GM21786 (cell line): ENCODE measurements around the gene DCAF16.

Experiments
- ATAC-seq: cut with Tn5 transposase; IDR thresholded peaks from one replicate; pipeline ENCODE4 v1.9.1; 2021; ENCODE audit not compliant: unreplicated experiment

Gene DCAF16

DNA sequence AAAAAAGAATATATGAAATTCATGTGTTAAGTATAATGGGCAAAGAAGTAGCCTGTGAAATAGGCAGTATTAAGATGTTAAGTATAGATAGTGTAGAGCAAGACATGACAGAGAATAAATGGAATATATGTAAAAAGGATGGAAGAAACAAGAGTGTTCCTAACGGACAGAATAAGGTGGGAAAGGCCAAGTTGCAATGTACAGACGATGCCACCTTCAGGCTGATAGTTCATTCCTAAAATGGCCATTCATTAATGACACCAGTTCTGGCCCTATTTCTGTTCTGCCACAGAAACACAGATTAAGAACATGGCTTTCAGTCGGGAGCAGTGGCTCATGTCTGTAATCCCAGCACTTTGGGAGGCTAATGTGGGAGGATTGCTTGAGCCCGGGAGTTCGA lies 24.7 kb downstream of the DCAF16 start:
- ATAC-seq, result no peak

DNA sequence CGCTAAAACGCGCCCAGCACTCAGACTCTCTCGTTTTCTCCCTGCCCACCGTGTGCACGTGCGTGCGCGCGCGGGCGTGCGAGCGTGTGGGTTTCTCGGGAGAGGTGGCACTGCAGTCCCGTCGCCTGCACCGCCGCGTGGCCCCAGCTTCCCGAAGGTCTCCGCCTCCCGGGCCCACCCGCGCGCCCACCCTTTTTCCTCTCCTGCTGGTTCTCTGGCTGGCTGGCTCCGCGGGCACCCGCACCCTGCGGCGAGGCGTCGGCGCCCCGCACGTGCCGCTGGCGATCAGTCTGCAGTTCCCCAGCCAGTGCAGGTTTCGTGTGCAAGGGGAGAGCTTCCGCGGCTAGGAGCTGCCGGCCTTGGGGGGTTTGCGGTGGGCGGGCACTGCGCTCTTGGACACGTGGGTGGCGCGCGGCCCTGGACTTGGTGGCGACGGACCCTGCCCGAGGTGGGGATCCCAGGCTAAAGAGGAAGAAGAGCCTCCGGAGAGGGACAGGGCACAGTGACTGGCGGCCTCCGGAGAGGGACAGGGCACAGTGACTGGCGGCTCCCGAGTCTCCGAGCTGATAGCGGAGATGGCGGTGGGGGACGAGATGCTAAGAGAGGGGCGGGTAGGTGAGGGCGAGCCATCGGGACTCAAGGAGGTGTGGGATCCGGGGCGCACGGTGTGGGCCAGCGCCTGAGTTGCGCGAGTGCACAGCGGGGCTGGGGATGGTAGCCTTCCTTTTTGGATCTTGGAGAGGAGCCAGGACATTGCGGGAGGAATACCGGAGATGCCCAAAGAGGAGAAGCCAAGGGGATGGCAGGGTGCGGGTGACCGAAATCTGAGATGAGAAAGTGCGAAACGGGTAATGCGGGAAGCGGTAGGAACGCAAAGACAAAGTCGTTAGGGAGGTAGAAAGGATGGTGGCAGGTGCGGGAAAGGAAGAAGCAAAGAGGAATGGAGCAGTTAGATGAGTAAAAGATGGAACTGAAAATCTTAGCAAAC lies 29.0 kb downstream of the DCAF16 start, which contains the start of gene FAM184B:
TSS of gene FAM184B (minus strand) at position 322 of the 988 bp plus-strand sequence. CDS start 322 bp downstream, outside the sequence.
- ATAC-seq, result no peak

DNA sequence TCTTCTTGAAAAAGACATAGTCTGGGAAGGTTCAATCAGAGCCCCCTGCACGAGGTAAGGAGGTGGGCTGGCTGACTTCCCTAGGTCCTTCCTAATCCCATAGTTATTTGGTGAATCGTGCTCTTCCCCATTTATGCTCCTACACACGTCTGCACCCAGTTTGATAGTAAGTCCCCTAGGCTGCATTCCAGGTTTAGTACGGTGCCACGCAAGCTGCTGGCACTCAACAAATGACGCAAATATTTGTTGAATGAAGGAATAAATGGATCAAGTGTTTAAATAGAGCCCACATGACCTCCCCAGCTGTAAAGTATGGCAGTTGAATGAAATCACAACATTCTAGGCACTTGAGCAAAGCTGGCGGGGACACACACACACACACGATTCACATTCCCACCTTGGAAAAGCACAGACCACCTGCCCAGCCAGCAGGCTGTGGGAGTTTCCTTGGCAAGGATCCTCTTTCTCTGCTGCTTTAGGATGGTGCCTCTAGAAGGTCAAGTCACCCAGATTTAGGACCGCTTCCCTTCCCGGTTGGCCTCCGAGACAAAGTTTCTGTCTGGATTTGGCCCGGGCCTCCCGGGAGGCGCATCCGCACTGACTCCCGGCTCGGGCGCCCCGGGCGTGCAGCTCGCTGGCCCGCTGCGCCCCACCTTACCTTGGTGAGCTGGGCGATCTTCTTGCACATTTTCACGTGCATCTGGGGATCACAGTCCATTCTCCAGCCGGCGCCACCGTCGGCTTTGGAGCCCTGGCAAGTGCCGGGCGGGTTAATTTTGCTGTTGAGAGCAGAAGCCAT lies 29.9 kb downstream of the DCAF16 start:
- ATAC-seq, result no peak

DNA sequence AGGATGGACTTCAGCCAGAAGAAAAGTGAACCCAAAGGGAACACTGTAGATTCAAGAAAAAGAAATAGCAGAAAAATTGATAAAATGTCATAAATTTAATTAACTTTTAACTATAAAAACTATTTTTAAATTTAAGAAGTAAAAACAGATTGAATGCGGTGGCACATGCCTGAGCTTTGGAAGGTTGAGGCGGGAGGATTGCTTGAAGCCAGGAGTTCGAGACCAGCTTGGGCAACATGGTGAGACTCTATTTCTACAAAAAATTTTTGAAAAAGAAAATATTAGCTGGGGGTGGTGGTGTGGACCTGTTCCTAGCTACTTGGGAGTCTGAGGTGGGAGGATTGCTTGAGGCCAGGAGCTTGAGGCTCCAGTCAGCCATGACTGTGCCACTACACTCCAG lies 32.1 kb downstream of the DCAF16 start:
- no peak for ATAC-seq

DNA sequence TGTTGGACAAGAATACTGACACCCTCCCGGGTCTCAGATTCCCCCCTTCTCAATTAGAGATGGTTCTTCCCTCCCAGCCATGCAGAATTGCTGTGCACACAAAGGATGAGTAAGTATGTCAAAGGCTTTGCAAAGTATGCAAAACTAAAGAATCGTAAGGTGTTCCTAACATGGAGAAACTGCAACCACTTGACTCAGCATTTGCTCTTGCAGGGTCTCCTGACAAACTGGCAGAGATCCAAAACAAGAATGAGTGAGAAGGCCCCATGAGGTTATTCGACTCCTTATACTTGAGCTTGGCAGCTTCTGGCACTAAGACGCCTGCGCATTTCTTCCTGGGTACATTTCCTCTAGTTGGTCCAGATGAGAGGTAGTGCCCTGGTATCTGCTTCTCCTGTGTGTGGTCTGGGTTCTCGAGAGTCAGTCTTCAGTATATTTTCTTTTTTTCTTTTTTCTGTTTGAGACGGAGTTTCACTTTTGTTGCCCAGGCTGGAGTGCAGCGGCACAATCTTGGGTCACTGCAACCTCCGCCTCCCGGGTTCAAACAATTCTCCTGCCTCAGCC lies 37.3 kb downstream of the DCAF16 start:
- ATAC-seq, result no peak

DNA sequence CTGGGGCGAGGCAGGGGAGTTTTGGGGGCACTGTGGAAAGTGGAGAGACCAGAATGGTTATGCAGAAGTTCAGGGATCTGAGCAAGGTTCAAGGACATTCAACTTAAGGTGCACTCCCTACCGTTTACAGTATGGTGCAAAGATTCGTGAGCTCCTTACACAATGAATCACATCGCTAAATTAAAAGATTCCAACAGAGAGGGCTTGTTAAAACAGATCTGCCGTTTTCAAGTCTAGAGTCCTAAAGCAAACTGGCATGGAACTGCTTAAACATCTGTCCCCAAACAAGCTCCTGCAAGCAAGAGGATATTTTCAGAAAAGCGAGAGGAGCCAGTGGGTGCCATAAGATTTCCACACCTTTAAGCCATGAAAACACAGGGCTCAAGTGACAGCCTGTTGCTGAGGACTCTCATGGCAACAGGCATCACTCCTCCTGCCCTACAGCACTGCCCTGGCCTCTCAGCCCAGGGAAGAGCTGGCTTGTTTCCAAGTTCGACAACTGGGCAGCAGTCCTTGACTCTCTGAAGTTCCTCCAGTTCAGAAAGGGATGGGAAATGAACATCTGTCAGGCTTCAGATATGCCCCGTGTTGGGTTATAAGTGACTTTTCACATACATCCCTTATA lies 39.2 kb downstream of the DCAF16 start:
- ATAC-seq, result no peak

DNA sequence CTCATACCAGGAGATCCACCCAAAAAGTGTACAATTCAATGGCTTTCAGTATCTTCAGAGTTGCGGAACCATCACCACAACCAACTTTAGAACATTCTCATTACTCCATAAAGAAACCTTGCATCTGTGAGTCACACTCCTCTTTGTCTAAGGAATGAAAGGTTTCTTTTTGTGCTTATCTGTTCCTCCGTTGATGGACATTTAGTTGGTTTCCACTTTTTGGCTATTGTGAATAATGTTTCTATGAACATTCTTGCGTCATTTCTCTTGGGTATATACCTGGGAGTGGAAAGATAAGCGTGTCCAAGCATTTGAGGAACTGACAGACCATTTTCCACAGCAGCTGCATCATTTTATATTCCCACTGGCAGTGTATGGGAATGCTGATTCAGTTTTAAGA lies 39.7 kb downstream of the DCAF16 start:
- no peak for ATAC-seq

DNA sequence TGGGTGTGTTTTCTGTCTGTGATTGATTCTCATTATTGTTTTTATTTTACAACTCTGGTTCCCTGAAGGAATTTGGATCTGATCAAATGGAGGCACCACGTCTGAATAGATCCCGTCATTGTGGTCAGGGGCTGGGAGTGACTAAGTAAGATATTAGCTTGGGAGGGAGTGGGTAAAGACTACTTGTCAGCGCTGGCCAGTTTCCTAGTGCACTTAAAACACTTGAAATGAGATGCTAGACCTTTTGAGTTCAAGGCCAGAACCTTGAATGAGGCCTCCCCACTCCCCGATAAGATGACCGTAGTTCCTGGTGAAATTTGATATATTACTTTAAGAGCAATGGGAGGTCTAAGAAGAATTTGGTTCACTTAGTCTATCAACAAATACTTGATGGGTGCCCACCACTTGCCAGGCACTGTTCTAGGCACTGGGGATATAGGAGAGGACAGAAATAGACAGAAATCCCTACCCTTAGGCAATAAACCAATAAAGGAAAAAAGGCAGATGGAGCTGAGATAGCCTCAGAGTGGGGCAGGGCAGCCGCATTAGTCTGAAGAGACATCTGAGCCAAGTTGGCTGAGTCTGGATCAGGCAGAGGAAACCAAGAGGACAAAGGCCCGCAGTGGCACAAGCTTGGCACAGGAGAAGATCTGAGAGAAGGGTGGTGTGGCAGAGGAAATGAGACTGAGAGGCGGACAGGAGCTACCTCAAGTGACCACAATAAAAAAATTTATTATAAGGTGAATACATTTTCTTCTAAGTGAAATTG lies 41.0 kb downstream of the DCAF16 start:
- ATAC-seq, result no peak

DNA sequence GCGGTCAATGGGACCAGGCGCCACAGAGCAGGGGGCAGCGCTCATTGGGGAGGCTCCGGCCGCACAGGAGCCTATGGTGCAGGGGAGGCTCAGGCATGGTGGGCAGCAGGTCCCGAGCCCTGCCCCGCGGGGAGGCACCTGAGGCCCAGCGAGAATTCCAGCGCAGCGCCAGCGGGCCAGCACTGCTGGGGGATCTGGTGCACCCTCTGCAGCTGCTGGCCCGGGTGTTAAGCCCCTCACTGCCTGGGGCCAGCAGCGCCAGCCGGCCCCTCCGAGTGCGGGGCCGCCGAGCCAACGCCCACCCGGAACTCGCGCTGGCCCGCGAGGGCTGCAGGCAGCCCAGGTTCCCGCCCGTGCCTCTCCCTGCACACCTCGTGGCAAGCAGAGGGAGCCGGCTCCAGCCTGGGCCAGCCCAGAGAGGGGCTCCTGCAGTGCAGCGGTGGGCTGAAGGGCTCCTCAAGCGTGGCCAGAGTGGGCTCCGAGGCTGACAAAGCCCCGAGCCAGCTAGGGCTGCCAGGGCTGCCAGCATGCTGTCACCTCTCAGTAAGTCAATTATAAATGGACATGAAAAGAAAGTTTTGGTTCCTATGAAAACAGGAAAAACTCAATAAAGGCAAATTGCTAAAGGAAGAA lies 43.6 kb downstream of the DCAF16 start:
- no peak for ATAC-seq

DNA sequence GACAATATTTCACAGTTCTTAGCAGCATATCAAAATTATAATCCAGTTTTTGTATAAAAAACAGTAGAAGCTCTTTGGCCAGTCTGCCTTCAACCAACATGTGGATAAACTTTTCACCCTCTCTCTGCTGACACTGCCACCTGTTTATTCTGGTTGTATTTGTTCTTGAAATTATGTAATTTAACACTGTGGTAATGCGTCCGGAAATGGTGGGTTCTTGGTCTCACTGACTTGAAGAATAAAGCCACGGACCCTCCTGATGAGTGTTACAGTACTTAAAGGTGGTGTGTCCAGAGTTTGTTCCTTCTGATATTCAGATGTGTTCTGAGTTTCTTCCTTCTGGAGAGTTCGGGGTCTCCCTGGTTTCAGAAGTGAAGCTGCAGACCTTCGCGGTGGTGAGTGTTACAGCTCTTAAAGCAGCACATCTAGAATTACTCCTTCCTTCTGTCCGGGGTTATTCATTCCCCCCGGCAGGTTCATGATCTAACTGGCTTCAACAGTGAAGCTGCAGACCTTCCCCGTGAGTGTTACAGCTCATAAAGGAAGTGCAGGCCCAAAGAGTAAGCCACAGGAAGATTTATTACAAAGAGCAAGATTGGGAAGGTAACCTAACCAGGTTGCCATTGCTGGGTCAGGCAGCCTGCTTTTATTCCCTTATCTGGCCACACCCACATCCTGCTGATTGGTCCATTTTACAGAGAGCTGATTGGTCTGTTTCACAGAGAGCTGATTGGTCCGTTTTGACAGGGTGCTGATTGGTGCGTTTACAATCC lies 44.9 kb downstream of the DCAF16 start:
- ATAC-seq, result no peak

DNA sequence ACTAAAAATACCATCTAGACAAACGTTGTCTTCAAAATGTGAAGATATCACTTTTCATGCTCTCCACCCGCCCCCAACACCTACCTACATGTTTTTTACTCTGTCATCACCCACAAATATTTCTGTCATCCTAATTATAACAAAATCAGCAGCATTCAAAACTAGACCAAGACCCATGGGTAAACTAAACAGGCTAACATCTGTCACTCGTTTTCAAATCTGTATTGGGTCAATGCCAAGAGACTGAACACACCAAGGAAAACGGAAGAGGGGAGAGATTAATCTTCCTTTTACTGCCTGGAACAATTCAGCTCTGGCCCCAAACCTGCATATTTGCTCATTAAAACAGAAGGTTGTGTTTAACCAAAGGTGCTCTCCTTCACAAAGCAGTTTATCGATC lies 46.6 kb downstream of the DCAF16 start:
- ATAC-seq, result no peak

DNA sequence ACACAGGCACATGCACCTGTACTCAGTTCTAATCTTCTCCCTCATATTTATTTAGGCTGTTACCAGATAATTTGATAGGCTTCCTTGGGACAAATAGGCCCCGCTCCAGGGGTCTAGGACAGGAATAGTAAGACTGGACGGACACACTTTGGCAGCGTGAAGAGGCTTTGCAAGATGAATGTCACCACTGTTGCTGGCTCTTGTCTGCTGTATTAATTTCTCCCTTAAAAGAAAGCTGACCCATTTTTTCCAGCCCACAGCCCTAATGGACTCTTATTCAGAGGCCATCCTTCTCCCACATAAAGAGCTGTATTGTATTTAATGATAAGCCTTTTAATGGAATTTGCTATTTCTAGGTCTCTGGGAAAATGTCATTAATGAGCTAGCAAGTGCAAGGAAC lies 47.1 kb downstream of the DCAF16 start:
- no peak for ATAC-seq

DNA sequence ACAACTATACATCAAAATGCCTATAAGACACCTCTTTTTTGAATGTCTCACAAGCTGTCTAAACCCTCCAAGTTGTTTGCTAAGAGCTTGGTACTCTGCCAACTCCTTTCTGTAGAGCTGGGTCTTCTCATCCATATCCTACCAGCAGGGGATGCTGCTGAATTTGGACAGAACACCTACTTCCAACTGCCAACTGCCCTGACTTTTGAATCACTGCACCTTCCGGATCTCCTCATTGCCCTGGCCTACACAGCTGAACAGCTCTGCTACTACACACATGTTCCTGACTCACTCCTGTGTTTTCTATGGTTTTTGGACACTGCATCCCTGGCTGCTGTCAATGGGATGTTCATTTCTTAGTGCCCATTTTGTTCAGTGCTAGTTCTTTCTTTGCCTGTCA lies 47.8 kb downstream of the DCAF16 start:
- ATAC-seq, result no peak

DNA sequence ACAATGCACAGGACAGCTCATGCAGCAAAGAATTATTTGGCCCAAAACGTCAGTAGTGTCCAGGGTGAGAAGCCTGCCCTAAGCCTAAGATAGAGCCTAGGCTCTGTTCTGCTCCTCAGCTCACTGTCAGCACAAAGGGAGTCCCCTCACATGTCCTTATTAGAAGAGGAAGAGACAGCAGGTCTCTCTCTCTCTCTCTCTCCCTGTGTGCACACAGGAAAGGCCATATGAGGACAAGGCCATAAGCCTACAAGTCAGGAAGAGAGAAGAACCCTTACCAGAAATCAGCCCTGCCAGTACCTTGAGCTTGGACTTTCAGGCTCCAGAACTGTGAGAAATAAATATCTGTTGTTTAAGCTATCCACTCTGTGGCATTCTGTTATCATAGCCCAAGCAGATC lies 49.5 kb downstream of the DCAF16 start:
- no peak for ATAC-seq

DNA sequence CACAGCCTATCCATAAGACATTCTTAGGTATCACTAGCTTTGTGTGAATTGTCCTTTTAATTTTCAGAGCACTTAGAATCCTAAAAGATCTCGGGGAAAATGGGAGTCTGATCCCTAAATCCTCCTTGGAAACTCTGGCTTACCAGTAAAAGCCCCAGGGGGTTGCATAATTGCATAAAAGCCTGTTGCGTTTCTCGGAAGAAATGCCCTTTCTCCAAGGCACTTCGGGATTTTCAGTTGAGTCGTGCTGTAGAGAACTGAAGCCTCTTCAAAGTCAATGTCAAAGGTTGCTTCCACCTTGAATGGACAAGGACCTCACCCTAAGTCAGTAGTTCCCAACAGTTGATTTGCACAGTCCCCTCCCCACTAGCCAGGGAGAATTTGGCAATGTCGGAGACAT lies 49.9 kb downstream of the DCAF16 start:
- no peak for ATAC-seq

DNA sequence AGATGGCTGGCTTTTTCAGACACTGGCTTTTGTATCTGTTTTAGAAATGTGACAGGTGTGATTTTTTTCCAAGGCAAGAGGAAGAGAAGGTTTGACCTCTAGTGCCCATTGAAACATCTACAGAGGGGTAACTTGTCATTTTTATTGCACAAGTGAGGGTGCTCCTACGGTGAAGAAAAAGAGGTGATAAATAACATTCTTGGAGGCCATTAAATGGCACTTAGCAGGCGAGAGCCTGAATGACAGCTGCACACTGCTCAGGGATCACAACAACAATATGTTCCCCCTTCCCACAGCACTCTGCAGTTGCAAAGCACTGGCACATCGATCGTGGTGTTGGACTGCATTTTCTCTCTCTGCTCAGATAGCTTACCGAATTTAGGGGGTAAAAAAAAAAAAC lies 52.1 kb downstream of the DCAF16 start:
- no peak for ATAC-seq

DNA sequence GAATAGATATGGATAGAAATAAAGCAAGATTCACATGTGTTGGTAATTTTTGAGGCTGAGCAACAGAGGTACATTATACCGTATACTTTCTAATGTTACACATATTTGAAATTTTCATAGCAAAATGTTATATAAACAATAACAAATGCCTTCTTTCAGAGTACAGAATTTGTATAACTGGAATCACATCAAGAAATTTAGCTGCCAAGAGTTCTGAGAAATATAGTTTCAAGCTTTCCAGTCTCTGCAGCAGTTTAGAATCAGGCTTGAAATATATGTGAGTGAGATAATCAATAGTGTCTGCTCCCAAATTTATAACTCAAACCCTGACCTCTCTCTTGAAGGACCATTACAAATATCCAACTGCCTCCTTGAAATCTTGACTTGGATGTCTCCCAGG lies 52.9 kb downstream of the DCAF16 start:
- no peak for ATAC-seq

DNA sequence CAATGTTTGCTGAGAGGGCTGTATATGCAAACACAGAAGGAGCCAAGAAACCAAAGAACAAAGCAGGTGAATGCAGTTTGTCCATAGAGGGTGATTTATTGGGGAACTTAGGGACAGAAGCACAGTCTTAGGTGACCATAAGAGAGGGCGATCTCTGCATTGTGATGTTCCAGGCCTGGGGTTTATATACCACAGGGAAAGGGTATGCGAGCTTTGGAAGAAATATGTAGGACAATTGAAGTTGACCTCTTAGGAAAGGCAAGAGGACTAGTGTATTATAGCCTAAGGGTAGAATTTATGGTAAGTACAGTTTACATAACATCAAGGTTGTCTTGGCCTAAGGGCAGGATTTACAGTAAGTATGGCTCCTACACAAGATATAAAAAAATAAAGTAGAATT lies 56.9 kb downstream of the DCAF16 start:
- no peak for ATAC-seq
